Keratinocyte (primary cell): ENCODE data around the gene PKNOX1.

ENCODE experiments used
- EZH2 ChIP-seq: IDR thresholded peaks from one replicate; pipeline ENCODE4 v1.6.1; 2012; ENCODE audit warnings: inconsistent platforms, mild to moderate bottlenecking, low read length, moderate library complexity
- TF ChIP-seq, protein P1 (sequence below), 3 experiments: IDR thresholded peaks in 1 of 3; conservative IDR thresholded peaks in 1 of 3; optimal IDR thresholded peaks in 1 of 3; 2 replicates in 2 of 3; 3 replicates in 1 of 3; pipeline versions ENCODE3 to v1.5.1; 2011; ENCODE audit warnings: low read length in 3 of 3, mild to moderate bottlenecking in 3 of 3, moderate library complexity in 2 of 3, control low read depth in 1 of 3, inconsistent platforms in 1 of 3; ENCODE audit not compliant: insufficient read depth in 2 of 3; ENCODE audit errors: extremely low read depth in 1 of 3

DNA sequence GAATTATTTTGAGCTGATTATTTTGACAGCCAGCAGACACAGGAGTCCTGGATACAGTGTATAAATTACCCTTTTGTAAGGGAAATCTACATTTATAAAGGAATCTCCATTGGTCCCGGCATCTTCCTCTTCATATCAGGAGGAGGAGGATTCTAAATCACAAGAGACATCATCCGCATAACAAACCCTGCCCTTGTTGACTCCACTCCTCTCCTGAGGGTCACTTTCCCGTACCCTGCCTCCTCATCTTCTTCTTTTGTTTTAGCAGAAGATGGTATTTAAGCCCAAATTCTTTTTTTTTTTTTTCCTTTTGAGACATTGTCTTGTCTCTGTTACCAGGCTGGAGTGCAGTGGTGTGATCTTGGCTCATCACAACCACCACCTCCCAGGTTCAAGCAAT, 14.6 kb upstream of the PKNOX1 start:
- TF ChIP-seq, protein P1, sequence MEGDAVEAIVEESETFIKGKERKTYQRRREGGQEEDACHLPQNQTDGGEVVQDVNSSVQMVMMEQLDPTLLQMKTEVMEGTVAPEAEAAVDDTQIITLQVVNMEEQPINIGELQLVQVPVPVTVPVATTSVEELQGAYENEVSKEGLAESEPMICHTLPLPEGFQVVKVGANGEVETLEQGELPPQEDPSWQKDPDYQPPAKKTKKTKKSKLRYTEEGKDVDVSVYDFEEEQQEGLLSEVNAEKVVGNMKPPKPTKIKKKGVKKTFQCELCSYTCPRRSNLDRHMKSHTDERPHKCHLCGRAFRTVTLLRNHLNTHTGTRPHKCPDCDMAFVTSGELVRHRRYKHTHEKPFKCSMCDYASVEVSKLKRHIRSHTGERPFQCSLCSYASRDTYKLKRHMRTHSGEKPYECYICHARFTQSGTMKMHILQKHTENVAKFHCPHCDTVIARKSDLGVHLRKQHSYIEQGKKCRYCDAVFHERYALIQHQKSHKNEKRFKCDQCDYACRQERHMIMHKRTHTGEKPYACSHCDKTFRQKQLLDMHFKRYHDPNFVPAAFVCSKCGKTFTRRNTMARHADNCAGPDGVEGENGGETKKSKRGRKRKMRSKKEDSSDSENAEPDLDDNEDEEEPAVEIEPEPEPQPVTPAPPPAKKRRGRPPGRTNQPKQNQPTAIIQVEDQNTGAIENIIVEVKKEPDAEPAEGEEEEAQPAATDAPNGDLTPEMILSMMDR (optimal IDR thresholded peaks at IDR 0.05 in 1 of 3, IDR thresholded peaks at IDR 0.05 in 1 of 3, conservative IDR thresholded peaks at IDR 0.05 in 1 of 3; ENCODE audit: extremely low read depth in 1 of 3, insufficient read depth in 2 of 3, low read length in 3 of 3), result no peak
- TF ChIP-seq EZH2, result no peak
